Umbilical cord (tissue), 2 donors: ENCODE data around the gene NDUFAF5. TPM values are rescaled to one million over a fixed set of nuclear protein-coding genes. Genes with fewer than 3 reads are reported as not detected.
"Not testable (repeated sequence)": the region's sequence is repeated elsewhere in the genome, so short reads cannot be mapped to it uniquely, and the experiment has no call there.

ENCODE experiments used
- DNase-seq: peaks from one replicate; pipeline ENCODE4 v3.0.0-alpha.2; 2015; ENCODE audit warnings: low spot score
- total RNA-seq: library from RNA; depleted of rRNA; stranded (reverse); fragments of >200 nt; gene quantifications from one replicate; pipeline ENCODE4 v1.2.3, GENCODE V29; 2014; ENCODE audit warnings: low replicate concordance; ENCODE audit not compliant: insufficient read depth

NDUFAF5 gene
- total RNA-seq = 23.6 TPM

GRCh38 chr20:13784893-13785715 lies at the start of gene NDUFAF5, which contains the start of gene ESF1:
Gene NDUFAF5, plus strand, starts transcription at chr20:13785028. Its CDS starts 41 bp downstream, at chr20:13785069.
Gene ESF1, minus strand, starts transcription at chr20:13784919. Its CDS starts 1,779 bp downstream, at chr20:13783140.
- peak; percentile 99 for DNase-seq

GRCh38 chr20:13735826-13736225 lies 49.0 kb upstream of the NDUFAF5 start:
- DNase-seq = no peak

DNA sequence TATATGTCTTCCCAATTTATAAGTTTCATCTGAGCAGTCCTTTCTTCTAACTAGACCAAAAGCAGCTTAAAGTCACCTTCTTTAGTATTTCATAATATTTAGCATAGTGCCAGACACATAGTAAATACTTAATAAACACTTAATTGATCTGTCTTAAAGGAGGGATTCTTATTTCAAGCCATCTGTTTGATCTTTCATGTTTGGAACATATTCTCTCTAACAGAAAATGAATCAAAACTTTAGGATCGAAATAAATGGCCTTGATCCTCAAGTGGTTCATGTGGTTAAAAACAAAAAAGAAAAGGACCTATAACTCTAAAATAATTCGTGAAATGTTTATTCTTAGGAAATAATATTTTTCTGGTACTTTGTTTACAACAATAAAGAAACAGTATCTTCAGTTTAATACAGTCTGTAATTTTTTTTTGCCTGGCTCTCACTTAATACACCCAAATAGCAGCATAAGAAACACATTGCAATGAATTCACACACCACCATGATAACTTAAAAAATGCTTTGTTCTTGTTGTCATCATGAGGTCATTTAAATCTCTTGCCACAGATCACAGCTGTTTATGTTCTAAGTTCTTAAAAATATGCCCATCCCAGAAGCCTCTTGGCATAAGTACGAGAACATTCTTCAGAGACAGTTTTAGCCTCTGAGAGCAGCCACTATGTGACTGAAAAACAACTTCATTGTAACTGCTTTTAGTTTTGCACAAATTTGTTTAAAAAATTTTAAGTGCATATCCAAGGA lies 48.2 kb upstream of the NDUFAF5 start:
- DNase-seq = peak; percentile 82

GRCh38 chr20:13738187-13738586 lies 46.6 kb upstream of the NDUFAF5 start:
- not testable (repeated sequence) for DNase-seq

GRCh38 chr20:13739731-13740649 lies 44.8 kb upstream of the NDUFAF5 start:
- DNase-seq = no peak

DNA sequence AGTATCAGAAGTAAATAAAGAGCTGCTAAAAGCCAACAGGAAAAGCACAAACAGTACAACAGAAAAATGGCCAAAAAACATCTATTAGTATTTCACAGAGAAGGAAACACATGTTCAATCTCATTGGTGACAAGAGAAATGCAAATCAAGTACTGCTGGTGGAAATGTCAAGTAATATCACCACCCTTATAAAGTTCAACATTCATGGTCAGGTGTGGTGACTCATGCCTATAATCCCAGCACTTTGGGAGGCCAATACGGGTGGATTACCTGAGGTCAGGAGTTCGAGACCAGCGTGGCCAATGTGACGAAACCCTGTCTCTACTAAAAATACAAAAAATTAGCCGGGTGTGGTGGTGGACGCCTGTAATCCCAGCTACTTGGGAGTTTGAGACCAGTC lies 42.9 kb upstream of the NDUFAF5 start:
- DNase-seq = no peak

- no peak for DNase-seq
Observed at GRCh38 chr20:13744352-13744751, 40.5 kb upstream of the NDUFAF5 start.

- no peak for DNase-seq
Observed at GRCh38 chr20:13745784-13746183, 39.0 kb upstream of the NDUFAF5 start.

DNA sequence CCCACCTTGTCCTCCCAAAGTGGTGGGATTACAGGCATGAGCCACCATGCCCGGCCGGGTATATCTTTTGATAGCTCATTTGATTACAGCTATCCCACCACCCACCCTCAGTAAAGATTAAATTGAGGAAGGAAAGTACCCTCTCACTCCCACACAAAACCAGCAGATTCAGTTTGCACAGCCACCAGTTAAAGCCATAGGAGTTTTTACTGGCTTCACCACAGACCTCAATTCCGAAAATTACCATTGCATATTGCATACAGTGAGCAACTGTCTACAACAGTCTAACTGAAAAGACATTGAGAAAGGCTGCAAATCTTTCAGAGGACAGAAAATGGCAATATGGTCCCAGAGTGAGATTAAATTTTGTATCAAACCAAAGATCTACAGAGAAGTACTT lies 35.0 kb upstream of the NDUFAF5 start:
- no peak for DNase-seq

- no peak for DNase-seq
Observed at GRCh38 chr20:13753436-13754036, 31.3 kb upstream of the NDUFAF5 start.

- no peak for DNase-seq
Observed at GRCh38 chr20:13755809-13756208, 29.0 kb upstream of the NDUFAF5 start.

DNA sequence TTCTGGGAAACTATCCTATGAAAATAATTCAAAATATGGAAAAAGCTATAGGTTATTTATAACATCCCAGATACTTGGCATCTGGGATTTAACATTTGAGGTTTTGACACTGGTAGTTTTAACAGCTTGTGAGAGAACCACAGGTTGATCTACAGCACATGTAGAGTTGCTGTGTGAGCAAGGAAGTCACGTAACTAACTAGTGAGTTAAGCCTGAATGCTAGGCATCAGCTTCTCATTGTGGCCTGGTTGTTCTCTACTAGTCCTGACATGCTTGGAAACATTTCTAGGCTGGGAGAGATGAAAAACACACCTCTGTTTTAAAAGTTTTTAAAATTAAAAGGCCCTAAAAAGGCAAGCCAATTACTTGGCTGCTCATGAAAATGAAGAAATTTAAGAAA lies 28.3 kb upstream of the NDUFAF5 start:
- no peak for DNase-seq

DNA sequence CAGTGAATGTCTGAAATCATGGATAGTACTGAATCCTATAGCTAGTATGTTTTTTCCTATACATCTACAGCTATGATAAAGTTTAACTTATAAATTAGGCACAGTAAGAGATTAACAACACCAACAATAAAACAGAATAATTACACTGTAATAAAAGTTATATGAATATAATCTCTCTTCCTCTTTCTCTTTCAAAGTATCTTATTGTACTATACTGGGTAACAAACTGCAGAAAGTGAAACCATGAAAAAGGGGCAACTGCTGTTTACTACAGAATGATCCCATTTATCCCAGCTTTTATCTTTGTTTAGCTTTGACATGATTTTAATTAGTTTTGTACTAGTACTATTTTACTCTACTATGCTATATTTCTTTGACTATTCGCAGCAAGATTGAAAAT lies 25.9 kb upstream of the NDUFAF5 start:
- no peak for DNase-seq

GRCh38 chr20:13760451-13760946 lies 24.3 kb upstream of the NDUFAF5 start:
- DNase-seq = not testable (repeated sequence)

- no peak for DNase-seq
Observed at GRCh38 chr20:13765299-13765698, 19.5 kb upstream of the NDUFAF5 start.

DNA sequence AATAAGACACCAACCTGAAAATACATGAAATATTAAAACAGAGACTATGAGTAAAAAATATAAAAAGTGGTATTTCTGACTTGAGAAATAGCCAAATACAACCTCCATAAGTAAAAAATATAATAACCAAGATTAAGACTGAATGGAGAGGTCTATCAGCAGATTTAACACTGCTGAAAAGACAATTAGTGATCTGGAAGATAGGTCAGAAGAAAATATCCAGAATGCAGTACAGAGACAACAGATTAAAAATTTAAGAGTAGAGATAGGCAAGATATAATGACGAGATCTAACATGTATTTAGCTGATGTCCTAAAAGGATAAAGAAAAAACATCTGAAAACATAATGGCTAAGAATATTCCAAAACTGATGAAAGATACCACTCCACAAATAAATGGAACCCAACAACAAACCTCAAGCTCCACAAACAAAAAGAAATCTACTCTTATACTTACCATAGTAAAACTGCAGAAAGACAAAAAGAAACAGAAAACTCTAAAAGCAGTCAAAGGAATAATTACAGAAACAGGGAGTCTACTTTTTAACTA lies 18.9 kb upstream of the NDUFAF5 start:
- no peak for DNase-seq

GRCh38 chr20:13770141-13770540 lies 14.7 kb upstream of the NDUFAF5 start:
- no peak for DNase-seq

DNA sequence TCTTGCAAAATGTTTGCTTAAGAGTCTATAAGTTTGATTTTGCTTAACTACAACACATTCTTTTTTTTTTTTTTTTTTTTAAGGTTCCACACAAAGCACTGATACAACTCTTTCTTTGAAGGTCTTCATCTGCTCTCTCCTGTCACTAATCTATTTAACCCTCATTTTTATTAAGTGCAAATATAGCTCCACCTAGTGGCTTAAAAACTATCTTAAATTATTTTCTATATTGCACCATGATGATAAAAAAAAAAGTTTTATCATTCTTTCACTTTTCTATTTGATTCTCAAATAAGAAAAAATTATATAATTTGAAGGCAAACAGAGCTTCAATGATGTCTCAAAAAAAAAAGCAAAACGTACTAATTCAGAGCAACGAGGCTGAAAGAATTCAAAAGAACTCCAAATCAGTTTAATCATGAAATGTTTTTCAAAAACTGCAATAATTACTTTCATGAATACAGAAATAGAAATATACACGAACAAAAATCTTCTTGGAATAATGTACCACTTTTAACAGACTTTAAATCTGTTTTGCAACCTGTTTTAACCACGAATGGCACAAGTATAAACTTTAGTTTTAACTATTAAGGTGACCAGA lies 12.9 kb upstream of the NDUFAF5 start:
- peak; percentile 17 for DNase-seq

DNA sequence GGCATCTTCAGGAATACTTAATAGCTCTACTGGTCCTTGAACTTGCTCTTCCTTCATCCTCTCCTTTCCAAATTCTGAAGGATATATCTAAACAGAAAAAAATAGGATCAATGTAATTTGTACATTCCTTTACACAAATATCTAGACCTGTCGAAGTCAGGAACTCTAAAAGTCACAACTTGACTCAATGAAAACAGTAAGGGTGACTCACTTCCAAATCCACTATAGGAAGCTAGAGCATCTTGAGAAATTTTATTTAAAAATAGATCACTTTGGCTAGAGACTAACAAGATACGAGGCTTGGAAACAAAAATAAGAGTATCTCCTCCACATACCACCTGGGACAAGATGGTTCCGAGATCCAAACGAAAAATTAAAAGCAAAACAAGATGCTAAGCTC lies 12.3 kb upstream of the NDUFAF5 start:
- no peak for DNase-seq

- DNase-seq = no peak
Observed at GRCh38 chr20:13775867-13776266, 9.0 kb upstream of the NDUFAF5 start.
